CD4-positive, alpha-beta T cell treated with Interleukin-17A for 4 hours (primary cell): ENCODE results near the gene SP100.
"Not testable (repeated sequence)": the region's sequence is repeated elsewhere in the genome, so short reads cannot be mapped to it uniquely, and the experiment has no call there.

ENCODE experiments used
- DNase-seq: peaks from one replicate; pipeline ENCODE4 v3.0.0-alpha.2; 2020; ENCODE audit warnings: mixed read lengths

Gene SP100

DNA sequence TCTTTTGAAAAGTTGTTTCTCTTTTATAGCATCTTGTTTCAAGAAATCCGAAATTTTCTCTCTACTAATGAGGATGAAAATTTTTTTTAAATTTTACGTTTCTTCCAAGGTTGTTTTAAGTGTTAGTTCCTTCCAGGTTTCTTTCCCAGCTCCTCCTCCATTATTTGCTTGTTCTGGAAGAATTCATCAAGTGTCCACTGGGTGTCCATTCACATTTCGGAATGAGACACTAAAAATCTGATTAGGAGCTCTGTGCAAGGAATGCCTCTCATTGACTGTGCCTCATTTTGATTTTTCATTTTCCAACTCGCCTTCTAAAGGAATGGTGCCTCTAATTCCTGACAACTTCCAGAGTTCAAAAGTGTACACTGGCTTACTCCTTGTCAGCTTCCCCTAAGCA is 6.1 kb downstream of the SP100 start:
- no peak for DNase-seq

DNA sequence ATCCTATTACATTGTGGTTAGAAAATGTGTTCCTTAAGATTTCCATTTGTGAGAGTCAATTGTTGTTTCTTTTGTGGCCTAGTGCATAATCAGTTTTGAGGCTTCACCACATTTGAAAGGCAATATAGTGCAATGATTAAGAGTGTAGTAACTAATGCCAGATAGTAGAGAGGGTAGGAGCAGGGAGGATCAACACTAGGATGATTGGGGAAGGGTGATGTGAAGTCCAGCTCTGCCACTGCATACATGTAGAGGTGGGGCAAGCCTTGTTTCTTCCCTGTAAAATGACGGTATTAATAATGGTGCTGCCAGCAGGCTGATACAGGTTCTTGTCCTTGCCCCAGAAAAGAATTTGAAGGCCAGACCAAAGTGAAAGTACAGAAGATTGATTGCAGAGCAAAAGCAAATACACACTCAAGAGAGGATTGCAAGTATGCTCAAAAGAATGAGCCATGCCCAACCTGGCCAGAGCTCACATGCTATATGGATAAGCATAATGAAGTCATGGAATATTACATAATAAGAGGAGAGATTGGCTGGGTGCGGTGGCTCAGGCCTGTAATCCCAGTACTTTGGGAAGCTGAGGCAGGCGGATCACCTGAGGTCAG is 8.0 kb downstream of the SP100 start:
- no peak for DNase-seq

DNA sequence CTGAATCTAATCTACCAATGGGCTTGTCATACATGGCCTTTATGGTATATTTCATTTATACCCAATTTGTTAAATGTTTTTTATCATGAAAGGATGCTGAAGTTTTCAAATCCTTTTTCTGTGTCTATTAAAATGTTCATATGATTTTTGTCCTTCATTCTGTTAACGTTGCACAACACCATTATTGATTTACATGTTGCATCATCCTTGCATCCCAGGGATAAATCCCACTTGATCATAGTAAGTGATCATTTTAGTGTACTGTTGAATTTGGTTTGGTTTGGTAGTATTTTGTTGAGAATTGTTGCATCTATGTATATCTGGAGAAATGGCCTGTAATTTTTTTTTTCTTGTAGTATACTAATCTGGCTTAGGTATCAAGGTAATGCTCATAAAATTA is 9.4 kb downstream of the SP100 start:
- DNase-seq: no peak

DNA sequence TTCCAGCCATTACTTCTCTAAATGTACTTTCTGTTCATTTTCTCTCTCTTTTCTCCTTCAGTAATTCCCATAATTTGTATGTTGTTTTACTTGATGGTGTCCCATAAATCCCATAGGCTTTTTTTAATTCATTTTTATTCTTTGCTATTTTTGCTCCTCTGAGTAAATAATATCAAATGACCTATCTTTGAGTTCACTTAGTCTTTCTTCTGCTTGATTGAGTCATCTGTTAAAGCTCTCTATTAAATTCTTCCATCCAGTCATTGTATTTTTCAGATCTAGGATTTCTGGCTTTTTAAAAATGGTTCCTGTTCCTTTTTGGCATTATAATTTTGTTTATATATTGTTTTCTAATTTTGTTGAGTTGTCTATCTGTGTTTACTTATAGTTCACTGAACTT is 13.5 kb downstream of the SP100 start:
- DNase-seq: no peak

DNA sequence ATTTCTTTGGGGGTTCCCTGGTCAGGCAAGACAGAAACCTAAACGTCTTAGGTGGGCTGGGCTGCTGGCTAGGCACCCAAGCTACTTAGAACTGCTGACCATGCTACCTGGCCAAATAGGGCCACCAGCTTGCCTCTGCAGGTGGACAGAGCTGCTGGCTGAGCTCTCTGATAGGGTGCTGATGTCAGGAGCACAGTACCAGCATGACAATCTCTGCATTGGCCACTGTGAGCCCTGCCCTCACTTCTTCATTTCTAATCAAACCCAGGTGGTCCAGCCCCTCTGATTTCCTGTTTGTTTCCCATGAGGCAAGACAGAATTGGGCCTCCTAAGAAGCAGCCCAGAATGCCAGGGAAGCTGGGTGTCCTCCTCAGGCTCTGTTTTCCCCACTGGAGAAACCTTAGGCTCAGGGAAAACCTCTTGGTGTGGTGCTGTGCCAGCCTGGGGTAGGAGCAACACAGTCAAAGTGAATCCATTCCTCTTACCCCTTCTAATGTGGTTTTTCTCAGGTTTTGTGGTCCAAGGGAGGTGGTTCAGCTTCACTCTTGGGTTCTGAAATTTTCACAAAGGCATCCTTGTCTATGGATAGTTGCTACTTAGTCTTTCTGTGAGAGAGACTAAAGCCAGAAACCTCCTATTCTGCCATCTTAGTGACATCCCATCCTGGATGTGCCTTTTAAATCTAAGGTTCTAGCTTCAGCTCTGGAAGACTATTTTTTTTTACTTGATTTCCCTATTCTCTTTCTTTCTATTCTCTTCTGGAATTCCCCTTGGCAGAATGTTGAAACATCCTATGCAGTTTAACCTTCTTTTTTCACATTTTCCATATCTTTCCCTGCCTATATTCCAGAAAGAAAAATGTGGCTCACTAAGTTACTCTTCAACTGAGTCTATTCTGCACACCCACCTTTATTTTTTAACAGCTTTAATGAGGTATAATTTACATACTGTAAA is 15.2 kb downstream of the SP100 start:
- no peak for DNase-seq

DNA sequence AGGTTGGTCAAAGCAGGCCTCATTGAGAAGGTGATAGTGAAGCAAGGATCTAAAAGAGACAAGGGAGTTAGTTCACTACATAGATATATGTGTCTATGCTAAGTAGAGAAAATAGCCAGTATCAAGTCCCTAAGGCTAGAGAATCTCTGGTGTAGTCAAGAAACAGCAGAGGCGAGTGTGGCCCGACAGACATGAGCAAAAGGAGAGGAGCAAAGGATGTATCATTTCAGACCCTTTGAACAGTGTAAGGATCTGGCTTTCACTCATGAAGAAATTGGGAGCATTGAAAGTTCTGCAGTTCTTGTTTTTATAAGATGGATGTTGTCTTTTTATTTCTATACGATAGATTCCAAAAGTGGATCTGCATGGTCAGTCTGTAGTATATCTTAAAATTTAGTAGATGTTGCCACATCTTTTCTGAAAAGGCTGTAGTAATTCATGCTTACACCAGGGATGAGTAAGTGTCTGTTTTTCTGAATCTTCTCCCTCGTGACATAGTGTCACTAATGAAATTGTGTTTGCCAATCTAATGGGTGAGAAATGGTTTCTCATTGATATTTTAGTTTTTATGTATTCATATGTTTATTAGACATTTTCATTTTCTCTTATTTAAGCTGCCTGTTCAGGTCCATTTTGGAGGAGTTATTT is 18.8 kb downstream of the SP100 start:
- no peak for DNase-seq

DNA sequence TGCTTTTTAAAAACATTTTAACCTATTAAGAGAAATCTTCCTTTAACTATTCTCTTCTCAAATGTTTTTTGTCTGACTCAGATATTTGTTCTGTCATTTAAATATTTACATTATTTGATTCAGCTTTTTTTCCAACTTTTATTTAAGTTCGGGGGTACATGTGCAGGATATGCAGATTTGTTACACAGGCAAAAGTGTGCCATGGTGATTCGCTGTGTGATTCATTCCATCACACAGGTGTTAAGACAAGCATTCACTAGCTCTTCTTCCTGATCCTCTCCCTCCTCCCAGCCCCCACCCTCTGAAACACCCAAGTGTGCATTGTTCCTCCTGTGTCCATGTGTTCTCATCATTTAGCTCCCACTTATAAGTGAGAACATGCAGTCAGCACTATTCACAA is 19.4 kb downstream of the SP100 start:
- no peak for DNase-seq

DNA sequence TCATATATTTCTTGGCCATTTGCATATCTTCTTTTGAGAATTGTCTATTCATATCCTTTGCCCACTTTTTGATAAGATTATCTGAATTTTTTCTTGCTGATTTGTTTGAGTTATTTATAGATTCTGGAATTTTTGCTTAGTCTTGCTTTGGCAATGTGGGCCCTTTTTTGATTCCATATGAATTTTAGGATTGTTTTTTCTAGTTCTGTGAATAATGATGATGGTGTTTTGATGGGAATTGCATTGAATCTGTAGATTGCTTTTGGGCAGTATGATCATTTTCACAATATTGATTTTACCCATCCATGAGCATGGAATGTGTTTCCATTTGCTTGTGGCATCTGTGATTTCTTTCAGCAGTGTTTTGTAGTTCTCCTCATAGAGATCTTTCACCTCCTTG is 23.1 kb downstream of the SP100 start:
- DNase-seq: not testable (repeated sequence)

DNA sequence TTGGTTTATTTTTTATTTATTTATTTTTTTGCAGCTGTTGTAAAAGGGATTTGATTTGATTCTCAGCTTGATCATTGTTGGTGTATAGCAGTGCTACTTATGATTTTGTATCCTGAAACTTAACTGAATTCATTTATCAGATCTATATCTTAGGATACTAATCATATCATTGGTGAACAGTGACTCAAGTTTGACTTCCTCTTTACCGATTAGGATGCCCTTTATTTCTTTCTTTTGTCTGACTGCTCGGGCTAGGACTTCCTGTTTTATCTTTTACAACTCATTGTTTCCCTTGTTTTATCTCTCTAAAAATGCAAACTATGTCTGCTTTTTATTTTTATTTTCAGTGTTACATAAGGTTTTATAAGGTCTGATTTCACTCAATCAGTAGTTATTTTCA is 23.6 kb downstream of the SP100 start:
- no peak for DNase-seq

DNA sequence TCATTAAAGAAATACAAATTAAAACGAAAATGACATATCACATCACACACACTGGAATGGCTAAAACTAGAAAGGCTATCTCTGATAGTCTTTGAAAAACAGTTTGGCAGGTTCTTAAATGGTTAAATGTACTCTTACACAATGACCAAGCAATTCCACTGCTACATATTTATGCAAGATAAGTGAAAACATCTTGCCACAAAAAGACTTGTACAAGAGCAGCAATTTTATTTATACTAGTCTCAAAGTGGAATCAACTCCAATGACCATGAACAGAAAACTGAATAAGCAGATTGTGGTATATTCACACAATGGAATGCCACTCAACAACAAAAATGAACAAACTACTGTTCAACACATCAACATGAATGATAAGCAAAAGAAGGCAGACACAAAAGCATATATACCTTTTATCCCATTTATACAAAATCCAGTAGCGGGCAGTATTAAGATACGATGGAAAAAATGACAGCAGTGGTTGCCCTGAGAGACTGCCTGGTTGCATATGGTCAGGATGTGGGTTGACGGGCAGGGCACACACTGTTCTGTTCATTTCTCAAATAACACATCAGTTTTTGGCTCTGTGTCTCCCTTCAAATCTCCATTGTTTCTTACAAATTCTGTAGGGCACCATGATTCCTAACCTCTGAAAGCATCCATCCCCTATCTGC is 25.4 kb downstream of the SP100 start:
- DNase-seq: peak; percentile 61

DNA sequence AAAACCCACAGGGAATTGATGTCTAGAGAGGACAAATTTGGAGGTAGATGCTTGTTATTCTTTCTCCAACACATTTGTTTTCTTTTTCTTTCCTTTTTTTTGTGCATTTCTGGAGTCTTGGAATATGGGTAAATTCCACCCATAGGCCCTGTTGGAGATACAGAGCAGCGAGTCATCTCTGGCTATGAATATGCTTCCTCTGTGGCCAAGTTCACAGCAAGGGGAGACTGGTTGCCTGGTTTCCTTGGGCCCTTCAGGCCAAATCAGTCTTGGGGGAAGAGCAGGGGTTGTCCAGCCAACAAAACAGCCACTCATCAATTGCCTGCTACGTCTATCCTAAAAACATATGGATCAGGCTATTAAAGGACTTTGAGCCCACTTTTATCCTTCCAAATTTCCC is 27.5 kb downstream of the SP100 start:
- no peak for DNase-seq

DNA sequence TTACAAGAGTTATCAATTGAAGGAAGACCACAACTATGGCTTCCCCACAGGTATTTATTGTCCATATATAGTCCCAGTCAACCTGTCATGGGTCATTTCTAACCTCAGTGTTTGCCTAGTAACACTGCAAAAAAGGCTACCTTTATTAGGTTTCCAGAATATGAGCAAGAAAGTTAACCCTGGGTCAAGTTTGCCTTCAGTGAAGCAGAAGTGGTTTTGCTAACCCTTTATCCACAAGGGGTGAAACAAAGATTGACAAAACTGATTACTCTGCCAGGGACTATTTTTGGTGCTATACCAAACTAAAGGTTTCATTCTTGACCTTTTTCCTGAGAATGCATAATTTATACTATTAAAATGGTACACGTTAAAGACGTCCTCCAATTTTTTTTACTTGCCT is 28.8 kb downstream of the SP100 start:
- DNase-seq: no peak

DNA sequence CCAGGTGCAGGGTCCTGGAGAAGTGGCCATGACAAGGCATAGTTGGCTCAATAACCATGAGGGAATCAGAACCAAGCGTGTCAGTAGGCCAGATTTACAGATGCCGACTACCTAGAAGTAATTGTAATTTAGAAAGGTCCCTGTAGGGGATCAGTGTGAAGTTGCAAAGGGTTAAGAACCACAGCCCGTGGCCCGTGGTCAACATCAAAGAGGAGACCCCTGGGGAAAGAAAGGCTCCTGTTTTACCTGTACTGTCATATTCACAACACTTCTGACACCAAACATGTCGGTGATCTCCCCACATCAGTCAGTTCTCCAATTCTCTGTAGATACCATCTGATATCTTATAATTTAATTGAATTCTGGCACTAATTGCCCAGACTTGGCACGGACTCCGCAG is 31.0 kb downstream of the SP100 start:
- DNase-seq: no peak

DNA sequence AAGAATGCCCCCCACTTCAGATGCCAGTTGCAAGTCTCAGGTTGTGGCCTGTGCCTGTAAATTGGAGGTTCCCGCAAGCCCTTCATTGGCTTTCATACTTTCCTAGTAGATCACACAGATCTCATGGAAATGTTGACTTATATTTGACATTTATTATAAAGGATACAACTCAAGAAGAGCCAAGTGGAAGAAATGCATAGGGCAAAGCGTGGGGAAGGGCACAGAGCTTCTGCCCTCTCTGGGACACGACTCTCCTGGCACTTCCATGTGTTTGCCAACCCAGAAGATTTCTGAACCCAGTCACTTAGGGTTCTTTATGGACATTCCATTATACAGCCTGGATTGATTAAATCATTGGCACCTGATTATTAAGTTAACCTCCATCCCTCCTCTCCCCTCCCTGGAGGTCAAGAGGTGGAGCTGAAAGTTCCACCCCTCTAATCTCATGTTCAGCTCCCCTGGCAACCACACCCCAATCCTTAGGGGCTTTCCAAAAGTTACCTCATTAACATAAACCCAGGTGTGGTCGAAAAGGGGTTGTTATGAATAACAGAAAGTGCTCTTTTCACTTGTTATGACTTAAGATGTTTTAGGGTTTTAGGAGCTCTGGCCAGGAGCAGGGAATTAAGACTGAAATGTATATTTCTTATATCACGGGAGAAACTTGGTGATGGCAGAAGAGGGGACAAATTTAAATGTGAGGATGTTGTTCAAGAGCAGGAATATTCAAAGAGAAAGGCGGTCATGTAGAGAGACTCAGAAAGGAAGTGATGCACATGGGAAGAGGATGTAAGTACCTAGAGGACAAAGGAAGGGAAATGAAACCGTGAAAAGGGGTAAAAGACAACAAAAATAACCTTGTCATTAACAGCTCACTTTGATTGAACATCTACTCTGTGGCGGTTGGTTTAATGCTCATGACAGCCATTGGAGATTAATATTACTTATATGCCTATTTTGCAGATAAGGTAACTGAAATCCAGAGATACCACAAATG is 31.8 kb downstream of the SP100 start:
- no peak for DNase-seq

DNA sequence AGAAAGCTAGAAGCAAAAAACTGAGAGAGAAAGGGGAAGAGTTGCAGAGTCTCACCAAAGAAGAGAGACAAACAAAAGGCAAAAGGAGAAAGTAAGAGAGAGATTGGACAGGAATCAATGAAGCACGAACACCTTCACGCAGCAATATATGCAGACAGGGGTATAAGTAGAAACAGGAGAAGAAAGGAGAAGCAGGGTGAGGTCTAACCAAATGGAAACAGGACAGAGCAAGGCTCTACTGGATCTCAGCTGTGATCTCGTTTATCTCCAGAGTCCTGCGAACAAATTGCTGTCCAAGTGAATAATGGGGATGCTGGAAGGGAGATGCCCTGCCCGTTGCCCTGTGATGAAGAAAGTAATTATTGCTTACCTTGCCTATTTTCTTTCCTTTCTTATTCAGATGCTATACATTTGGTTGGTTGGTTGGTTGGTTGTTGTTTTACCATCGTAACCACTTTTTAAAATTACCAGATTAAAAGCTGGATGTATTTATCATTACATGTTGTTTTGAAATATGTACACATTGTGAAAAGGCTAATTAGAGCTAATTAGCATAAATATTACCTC is 34.0 kb downstream of the SP100 start:
- DNase-seq: no peak

DNA sequence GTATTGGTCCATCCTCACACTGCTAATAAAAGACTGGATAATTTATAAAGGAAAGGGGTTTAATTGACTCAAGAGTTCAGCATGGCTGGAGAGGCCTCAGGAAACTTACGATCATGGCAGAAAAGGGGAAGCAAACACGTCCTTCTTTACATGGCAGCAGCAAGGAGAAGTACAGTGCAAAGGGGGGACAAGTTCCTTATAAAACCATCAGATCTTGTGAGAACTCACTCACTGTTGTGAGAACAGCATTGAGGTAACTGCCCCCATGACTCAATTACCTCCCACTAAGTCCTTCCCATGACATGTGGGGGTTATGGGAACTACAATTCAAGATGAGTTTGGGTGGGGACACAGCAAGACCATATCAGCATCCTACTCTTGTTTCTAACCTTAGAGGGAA is 37.0 kb downstream of the SP100 start:
- DNase-seq: no peak

DNA sequence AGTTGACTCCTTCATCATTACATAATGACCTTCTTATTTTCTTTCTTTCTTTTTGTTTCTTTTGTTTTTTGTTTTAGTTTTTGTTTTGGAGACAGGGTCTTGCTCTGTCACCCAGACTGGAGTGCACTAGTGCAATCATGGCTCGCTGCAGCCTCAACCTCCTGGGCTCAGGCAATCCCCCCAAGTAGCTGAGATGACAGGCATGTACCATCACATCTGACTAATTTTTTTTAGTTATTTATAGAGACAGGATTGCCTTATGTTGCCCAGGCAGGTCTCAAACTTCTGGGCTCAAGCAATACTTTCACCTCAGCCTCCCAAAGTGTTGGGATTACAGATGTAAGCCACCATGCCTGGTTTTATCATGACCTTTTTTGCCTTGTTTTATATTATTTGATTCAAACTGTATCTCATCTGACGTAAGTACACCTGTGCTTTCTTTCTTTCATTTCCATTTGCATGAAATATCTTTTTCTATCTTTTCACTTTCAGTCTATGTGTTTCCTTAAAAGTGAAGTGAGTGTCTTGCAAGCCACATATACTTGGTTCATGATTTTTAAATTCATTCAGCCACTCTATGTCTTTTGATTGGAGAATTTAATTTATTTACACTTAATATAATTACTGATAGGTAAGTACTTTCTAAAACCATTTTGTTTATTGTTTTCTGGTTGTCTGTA is 39.1 kb downstream of the SP100 start:
- no peak for DNase-seq

DNA sequence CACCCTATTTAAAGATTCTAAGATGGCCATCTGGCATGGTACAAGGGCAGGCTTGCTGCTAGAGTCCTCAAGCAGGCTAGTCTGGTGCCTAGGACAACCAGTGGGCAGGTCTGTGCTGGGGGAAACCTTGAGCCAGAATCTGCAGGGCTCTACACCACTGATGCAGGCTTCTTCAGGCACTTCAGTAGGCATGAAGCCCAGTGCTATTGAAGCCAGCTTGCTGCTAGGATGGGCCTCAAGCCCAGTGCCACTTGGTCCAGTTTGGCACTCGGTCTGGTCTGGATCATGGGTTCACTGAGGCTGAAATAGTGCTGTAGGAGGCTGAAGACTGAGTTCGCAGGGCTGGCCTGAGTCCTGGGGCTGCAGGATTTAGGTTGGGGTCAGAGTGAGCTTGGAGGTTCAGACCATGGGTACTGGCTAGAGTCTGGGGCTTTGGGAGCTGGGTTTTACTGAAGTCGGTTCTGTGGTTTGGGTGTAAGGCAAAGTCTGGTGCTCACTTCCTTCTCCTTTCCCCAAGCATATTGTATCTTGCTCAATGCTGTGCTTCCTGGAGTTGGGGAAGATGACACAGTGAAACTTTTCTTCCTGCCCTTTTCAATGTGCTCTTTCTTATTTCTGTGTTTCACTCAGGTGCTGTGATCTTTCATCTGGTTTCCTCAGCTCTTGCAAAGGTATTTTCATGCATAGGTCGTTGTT is 41.2 kb downstream of the SP100 start:
- DNase-seq: peak; percentile 21

DNA sequence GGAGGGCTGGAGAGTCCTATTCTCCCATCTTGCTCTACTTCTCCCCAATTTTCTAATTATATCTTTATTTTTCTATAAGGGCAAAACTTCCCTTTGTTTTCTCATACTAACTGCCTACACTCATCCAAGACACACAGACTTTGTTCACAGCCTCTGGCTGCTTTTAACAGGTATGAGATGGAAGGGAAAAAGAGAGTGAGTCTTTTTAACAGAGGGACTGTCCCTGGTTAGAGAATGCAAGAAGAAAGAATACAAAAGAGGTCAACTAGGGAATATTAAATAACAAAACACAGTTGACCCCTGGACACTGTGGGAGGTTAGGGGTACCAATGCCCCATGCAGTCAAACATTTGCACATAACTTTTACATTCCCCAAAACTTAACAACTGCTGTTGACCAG is 41.8 kb downstream of the SP100 start:
- no peak for DNase-seq

DNA sequence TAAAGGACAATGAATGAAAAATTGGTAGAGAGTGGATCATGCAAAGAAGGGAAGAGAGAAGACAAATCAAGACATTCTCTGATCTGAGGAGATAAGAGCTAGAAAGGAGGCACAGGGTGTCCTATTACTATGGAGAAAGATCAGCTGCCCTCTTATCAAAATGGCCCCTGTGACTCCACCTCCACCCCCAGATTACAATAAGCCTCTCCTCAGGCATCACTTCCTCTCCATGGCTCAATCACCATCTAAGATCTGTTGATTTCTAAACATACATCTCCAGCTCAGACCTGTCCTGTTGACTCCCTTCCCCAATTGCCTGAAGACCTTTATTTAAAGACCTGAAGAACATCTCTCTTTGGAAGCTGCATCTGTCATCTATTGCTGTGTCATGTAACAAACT is 43.2 kb downstream of the SP100 start:
- DNase-seq: no peak

DNA sequence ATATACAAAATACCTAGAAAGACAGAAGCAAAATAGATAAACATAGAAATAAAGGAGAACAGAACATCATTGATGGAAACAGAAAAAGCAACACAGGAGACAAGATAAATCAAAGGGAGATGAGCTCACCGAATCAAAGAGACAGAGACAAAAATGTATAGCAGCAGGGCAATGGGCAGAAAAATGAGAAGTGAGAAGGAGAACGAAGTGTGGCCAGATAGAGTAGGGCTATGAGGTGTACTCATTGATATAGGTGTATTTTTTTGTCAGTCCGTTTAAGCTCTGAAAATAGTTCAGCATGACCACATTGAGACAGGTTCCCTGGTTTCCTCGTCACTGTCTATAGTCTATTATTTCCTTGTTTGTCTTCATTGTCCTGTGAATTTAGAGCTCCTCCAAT is 55.1 kb downstream of the SP100 start:
- DNase-seq: no peak
